ENCODE results near the gene KRT4.
"Not testable (repeated sequence)": the region's sequence is repeated elsewhere in the genome, so short reads cannot be mapped to it uniquely, and the experiment has no call there.

The KRT4 gene

DNA sequence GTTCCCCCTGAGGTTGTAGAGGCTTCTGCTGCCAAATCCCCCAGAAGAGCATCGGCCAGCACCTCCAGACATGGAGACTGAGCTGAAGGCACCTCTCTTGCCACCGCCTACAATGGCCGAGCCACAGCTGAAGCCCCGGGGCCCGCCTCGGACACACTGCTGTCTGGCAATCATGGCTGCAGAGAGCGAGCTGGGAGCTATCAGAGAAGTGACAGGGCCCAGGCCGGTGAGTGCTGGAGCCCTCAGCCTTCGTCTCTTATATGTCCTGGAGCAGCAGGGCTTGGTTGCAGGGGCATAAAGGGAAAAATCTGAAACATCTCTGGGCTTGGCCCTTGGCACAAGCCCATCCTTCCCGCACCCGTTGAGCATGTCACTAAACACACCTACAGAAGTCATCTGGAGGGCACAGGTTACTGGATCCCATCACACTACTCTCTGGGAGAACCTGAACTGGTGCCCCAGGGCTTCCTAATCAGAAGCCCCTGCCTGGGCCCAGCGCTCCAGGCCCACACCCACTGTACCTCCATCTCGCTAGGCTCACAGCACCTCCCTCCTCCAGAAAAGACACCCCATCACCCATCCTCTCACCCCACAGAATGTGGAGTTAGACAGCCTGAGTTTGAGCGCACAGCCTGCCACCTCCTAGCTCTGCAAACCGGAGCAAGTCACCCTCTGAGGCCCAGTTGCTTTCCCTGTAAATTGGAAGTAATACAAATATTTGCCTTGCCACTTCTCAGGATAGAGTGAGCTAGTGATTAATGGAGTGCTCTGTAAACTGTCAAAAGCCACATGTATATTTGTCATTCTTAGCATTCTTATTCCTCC is at the start of gene KRT4:
Gene KRT4 (minus strand): TSS at position 232 of the 825 bp plus-strand sequence. CDS start 58 bp downstream, at position 174.
- DNase-seq (ENCODE audit: low read depth in 2 of 2), result no peak

DNA sequence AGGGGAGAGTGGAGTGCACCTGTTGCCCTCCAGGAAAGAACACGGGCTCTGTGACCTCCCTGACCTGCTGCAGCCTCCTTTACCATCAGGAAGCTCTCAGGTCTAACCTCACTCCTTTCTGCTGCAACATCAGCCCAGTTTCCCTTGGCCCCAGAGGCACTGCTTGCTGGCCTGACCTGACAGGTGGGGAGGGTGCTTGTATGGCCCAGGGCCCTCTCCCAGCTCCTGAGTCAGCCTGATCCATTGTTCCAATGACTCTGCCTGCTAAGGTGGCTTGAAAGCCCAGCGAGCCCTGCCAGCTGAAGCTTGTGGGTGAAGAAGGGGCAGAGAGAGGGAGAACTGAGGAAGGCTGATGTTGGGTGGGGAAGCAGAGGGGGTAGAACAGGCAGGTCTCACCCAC is 48.1 kb upstream of the KRT4 start:
- DNase-seq (ENCODE audit: low read depth in 2 of 2), result no peak

DNA sequence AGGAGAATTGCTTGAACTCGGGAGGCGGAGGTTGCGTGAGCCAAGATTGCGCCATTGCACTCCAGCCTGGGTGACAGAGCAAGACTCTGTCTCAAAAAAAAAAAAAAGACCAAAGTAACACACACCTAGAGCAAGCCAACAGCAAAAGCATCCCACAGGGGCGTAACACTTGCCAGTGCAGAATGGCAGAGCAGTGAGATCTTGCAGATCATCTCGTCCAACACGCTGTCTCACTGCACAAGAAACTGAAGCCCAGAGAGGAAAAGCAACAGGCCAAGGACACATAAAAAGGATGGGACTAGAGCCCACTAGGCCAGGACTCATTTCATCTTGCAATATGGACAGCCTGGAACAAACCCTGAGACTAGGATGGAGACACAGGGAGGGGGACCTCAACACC is 47.6 kb upstream of the KRT4 start:
- DNase-seq (ENCODE audit: low read depth in 2 of 2), result no peak

DNA sequence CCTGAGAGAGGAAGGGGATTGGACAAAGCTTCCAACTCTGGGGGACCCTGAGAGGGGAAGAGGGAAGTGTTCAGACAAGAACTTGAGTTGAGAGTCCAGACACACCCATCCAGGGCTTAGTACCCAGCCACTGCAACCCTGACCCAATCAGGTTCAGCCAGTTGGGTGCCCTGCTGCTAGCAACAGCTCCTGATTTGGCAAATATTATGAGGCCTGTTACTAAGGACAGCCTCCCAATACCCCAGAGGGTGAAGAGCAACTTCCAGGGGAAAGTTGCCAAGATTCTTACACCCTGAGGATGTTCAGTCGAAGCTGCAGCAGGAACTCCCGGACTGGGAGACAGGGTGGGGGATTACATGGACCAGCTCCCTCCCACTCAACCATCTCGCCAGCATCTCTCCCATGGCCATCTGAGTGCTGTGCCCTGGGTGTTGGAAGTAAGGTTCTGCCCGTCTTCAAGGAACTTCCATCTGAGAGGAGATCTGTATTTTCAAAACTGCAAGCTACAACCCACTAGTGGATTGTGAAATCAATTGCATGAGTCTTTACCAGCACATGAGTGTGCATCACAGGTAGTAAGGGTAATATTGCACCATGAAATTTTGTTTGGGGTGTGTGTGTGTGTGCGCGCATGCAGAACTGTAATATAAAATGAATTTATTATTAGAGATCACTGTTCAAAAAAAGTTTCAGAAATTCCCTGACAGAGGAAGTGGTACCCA is 46.3 kb upstream of the KRT4 start:
- DNase-seq (ENCODE audit: low read depth in 2 of 2), result no peak

DNA sequence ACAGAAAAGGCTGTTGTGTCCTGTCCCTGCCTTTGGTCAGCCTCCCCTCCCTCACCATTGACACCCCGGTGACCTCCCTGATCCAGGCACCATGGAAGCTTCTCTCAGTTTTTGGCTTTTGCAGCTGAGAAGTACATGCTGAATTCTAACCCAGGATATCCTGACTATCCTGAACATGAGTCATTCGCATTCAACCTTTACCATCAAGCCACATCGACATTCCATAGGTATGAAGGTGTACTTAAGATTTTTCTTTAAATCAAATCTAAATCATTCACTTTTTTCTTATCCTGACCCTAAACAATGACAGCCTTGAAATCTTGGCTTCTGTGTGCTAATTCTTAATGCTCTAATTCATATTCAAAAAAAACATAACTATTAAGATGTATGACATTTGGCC is 43.6 kb upstream of the KRT4 start:
- DNase-seq (ENCODE audit: low read depth in 2 of 2), result no peak

DNA sequence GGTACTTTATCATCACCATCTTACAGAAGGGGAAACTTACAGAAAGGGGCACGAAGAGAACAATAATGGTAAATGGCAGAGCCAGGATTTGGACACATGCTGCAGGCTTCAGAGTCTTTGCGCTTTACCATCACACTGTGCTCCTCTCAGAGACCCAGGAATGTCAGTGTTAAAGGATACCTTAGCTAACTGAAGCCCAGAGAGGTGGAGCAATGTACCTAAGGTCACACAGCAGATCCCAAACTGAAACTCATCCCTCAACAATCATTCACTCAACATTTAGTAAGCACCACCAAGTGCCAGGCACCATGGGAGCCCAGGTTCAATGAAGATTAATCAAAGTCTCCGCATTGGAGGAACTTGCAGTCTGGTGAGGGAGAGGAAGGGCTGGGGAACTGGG is 42.9 kb upstream of the KRT4 start:
- DNase-seq (ENCODE audit: low read depth in 2 of 2), result no peak

DNA sequence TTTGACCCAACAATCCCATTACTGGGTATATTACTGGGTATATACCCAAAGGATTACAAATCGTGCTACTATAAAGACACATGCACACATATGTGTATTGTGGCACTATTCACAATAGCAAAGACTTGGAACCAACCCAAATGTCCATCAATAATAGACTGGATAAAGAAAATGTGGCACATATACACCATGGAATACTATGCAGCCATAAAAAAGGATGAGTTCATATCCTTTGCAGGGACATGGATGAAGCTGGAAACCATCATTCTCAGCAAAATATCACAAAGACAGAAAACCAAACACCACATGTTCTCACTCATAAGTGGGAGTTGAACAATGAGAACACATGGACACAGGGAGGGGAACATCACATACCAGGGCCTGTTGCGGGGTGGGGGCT is 42.2 kb upstream of the KRT4 start:
- DNase-seq (ENCODE audit: low read depth in 2 of 2), result not testable (repeated sequence)

DNA sequence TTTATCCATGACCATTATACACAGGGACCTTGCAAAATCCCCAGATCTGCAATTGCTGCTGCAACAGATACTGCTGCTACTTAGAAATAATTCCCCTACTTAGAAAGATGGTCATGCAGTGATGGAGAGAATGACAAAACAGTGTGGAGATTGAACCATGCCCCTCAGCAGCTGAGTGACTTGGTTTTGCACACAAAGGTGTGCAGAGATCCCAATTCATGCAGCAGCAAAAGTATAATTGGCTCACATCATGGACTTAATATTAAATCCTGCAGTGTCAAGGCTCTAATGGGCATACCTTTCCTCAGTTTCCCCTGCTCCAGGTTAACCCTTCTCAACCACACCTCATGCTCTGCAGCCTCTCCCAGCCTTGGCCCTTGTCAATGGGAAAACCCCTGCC is 37.9 kb upstream of the KRT4 start:
- DNase-seq (ENCODE audit: low read depth in 2 of 2), result no peak

DNA sequence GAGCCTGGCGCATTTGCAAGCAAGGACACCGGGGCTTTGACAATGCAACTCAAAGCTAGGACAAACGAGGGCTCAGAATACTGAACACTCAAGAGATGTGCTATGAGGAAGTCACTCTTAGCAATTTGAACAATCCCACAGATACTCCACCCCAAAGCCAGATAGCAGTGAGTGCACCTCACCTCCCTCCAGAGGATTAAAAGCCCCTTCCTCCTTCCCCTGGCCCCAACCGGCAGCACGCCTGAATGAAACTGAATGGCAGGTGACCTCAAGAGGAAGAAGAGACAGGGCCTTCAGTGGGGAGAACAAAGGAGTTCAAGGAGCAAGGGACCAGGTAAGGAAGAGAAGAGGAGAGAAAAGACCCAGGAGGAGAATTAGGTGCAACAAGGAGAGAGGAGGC is 36.8 kb upstream of the KRT4 start:
- DNase-seq (ENCODE audit: low read depth in 2 of 2), result no peak

DNA sequence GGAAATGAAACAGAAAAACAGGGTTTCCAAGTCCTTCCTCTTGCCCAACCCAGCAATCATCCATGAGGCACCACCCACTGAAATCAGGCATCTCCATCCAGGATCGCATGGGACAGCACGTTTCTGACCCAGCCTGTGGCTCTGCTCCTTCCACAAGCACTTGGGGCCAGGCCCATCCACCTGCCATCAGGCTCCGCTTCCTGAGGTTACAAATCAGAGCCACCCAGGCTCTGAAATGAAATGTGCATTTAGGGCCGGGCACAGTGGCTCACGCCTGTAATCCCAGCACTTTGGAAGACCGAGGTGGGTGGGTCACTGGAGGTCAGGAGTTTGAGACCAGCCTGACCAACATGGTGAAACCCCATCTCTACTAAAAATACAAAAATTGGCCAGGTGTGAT is 35.6 kb upstream of the KRT4 start:
- no peak for DNase-seq (ENCODE audit: low read depth in 2 of 2)

DNA sequence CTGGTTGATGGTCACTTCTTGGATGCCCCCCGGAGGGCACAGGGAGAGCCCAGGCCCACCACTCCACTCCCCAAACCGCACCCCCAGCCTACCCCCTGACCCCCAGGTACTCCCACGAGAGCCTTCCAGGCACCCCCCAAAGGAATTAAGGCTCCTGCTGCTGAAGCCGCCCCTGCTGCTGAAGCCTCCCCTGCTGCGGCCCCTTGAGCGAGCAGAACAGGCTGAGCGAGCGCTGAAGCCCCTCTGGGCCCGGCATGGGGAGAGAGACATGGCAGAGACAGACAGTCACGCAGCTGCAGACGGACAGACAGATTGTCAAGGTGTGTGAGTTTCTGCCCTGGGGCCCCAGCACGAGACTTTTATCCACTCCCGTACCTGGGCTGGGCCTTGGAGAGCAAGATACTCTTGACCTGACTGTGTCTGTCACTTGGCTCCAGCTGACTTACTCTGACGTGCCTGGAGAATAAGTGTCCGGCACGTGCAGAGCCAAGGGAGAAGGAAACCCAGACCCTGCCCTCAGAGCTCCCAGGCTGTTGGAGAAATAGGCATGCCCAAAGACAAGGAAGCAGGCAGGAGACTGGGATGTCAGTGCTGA is 34.8 kb upstream of the KRT4 start, which contains the start of gene KRT78:
Gene KRT78 (minus strand): TSS at position 334 of the 595 bp plus-strand sequence. CDS start 64 bp downstream, at position 270.
- DNase-seq (ENCODE audit: low read depth in 2 of 2), result no peak

DNA sequence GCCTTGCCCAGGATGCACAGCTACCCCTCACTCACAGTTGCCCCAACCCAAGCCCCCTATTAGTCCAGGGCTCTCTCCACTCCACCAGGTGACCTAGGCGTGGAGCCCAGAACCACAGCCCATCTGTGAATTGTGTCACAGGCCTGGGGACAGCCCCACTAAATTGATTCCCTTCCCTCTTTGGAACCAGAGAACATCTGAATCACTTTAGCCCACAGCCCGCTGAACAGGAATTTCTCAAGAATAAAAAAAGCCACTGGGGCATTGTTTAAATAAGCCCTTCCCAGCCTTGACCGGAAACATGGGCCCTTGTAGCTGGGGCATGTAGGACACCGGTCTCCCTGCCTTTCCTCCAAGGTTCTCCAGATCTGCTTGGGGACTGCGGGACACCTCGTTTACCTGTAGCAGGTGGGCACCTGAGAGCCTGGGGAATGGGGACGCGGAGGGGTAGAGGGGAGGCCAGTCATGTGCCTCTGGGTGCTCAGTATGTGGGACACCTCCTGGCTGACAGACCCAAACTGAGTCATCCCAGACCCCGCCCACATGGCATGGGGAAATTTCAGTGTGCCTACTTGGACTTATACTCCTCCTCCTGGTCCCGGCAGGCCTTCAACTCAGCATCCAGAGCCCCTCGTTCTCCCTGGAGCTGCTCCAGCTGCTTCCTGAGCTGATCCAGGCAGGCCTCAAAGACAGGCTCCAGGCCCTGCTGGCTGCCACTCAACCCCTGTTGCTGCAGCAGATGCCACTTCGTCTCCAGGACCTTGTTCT is 33.6 kb upstream of the KRT4 start:
- no peak for DNase-seq (ENCODE audit: low read depth in 2 of 2)

DNA sequence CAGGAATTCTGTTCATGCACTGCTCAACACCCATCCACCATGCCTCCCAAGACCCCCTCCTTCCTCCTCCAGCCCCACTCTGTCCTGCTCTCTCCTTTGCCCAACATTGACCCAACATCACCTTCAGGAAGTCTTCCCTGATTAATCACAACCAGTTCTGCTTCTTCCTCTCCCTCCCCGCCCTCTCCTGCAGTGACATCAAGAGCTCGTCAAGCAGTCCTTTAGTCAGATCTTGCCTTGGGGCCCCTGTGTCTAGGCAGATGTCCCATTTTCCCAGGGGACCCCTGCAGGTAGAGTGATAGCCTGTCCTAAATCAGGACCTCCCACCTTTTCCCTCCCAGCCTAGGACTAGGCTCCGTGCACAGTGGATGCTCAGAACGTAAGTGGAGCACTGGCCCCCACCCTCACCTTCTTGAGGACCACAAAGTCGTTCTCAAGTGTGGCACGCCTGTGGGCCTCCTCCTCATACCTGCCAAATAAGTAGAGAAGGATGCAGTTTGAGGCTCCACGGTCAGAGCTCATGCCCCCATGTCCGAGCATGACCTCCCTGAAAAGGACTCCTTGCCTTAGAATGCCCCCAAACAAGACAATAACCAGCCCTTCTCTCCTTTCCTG is 32.5 kb upstream of the KRT4 start:
- DNase-seq (ENCODE audit: low read depth in 2 of 2), result no peak

DNA sequence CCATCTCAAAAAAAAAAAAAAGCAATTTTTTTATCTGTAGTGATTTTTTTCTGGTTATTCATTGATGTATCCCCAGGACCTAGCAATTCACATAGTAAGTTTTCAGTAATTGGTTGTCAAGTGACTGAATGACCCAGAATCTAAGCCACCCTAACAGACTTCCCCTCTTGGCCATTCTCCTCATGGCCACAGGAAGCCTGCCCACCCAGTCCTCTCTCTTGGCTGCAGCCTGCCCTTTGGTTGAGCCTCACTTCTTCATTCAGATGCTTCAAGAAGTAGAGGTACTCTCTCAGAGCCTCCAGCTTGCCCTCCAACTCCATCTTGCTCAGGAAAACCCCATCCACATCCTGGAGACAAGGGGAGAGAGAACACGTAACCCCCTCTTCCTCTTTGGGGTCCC is 32.0 kb upstream of the KRT4 start:
- no peak for DNase-seq (ENCODE audit: low read depth in 2 of 2)

DNA sequence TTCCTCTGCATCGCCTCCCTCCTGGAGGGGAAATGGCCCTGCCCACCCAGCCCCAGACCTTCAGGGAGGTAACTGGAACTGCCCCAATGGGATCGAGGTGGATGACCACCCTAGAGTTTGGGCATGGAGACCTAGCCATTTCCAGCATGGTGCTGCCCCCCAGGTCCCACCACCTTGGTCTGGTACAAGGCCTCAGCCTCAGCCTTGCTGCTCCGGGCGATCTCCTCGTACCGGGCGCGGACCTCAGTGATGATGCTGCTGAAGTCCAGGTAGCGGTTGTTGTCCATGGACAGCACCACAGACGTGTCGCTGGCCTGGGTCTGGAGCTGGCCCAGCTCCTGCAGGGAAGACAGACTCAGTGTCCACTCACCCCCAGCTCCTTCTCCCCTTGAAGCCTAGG is 30.5 kb upstream of the KRT4 start:
- DNase-seq (ENCODE audit: low read depth in 2 of 2), result no peak

DNA sequence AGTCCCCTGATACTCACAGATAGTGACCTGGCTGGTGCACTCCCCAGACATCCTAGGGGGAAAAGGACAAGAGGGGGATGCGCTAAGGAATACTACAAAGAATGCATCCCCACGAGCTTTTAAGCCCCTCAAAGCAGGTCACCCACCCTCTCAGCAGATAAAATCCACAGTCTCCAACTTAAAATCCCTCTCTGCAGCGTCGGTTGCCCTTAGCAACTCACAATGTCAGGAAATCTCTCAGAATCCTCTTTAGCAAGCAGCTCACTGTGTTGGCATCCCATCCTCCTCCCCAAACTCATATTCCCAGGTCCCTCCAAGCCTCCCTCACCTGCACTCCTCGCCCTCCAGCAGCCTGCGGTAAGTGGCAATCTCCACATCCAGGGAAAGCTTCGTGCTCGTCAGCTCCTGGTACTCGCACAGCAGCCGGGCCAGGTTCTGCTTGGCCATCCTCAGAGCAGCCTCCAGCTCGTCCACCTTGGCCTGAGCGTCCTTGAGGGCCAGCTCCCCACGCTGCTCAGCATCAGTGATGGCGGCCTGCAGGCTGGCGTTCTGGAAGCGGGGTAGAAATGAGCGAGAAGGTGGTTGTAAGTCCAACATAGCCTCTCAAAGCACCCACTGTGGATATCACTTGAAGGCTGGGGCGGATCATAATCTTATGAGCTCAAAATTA is 25.7 kb upstream of the KRT4 start:
- no peak for DNase-seq (ENCODE audit: low read depth in 2 of 2)

DNA sequence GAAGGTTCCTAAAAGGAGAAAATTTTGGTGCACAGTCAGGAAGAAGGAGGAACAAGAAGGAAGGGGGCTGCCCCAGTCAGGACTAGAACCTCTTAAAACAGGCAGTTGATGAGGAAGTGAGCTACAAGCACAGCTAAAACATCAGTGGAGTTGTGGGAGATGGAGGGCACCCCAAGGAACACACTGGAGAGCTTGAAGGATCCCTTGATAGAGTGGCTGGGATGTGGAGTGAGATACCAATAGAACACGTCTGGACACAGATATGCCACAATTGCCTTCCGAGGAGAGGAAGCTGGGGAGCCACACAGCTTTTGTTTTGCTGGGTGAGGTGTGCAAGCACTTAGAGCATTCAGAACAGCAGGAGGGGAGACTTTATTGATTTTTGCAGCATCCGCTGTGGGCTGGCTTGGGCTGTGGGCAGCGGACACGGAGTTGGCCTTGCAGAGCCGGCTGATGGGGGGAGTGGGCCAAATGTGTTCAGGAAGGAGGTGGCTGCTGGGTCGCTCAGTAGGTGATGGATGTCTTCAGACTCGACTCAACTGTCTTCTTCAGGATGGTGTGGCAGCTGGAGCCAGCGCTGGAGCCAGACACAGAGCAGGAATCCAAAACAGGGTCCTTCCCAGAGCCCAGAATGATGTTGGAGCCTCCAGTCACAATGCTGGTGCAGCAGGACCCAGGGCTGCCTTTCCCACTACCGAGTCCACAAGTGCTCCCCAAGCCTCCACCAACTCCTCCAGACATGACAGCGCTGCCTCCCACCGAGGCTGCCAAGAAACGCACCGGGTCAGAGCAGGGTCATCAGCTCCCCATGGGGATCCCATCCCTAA is 24.9 kb upstream of the KRT4 start:
- DNase-seq (ENCODE audit: low read depth in 2 of 2), result no peak

DNA sequence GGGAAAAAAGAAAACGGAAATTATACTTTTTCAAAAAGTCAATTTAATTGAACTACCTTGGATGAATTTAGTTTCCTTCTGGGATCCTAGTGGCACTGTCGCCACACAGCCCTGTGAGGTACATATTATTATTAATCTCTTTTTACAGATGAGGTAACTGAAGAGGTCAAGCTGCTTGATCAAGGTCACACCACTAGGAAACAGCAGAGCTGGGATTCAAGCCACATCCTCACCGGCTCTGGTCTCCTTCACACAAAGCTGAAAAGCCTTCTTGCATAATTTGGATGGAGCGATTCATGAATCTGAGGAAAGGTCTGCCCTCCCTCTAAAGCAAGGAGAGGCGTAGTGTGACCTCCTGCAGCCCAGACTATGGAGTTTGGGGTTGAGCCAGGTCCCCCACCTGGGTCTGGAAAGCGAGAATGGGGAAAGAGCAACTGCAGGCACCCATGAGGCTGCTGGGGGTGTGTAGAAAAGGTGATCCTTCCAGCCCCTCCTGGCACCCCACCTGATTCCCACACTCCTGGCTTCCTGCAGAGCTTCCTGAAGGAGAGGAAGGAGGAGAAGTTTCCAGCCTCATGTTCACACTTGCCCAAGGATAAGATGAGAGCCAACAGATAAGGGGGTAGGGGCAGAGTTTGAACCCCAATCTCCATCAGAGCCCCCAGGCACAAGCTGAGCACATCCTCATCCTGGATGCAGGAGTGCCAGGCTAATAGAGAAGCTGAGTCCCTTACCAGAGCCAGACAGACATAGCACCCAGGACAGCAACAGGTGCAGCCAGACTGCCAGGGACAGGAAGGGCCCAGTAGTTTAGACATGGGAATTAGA is 24.1 kb upstream of the KRT4 start:
- no peak for DNase-seq (ENCODE audit: low read depth in 2 of 2)

DNA sequence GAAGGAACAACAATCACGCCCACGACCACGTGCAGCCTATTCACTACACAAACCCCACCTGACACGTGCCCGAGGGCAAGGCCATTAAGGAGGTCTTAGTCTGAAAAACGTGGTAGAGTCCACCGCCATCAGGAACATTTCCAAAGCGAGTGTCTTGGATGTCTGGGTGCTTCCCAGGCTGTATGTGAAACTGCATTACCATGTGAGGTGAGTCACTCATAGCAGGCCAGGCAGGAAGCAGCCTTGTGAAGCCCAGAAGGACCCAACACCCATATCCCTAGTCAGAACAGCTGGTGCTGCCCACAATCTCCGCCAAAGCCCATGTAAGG is 23.5 kb upstream of the KRT4 start:
- no peak for DNase-seq (ENCODE audit: low read depth in 2 of 2)

Measured in stimulated activated CD8-positive, alpha-beta memory T cell treated with anti-CD3 and anti-CD28 coated beads, Interleukin-15, amount 100 ng/mL, for 4 hours (primary cell).